Measurements from ENCODE around the gene RBKS. TPM values are rescaled to one million over a fixed set of nuclear protein-coding genes. Genes with fewer than 3 reads are reported as not detected.

Gene RBKS
- total and polyA plus RNA-seq, 2 of the 13 experiments (the other 11 are each of a cell fraction or from before 2014, with no cell fraction given): 7.7 to 8.3 TPM

DNA sequence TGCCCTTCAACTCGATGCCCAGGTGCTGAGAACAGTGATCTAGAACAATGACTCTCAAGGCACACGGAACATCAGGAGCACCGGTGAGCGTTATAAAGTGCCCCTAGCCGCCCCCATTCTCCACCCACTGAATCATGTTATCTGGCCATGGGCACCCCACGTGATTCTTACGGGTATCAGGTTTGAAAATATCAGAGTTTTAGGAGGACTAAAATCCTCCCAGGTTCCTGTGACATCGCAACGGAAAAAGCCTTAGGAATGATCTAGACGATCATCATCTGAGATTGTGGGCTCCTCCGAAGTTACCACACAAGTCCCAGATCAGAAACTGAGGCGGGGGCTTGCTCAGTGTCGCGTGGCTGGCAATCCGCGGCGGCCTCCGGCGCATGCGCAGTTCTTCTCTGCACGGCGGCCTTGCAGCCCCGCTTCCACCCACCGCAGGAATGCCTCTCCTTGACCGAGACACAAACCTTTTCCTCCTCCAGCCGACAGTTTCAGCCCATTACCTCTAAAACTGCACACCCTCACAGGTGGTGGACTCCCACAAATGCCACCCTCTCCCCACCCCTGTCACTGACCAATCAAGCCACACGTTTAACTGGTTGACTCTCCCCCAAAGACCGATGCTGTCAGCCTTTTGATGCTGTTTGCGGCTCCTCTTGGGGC lies 124.4 kb downstream of the RBKS start:
- CTCF ChIA-PET (ENCODE audit: low intra/inter-chr PET ratio, low total read pairs): no interaction called here
- POLR2A ChIA-PET: interaction anchor here (0.9 to 16.2 kb wide), 5 partner anchors 9 to 39 kb away, joined by 3 to 248 read pairs (median 7); no protein-coding TSS in a partner anchor
- Histone ChIP-seq H3K4me1 (ENCODE audit: insufficient read depth, low read length) (peaks cover 61% of the 10 kb centered on the region), H3K9me3 (ENCODE audit: low read length) (no peaks in the 10 kb centered on the region), H3K9ac (ENCODE audit: insufficient read depth, low read depth, low read length) (0 out of 2 replicates have a peak overlapping the region, but pooled peaks have one; percentile 16), H3K4me3 (replicated peaks in 1 of 3; ENCODE audit: insufficient read depth in 1 of 3, low read depth in 2 of 3, low read length in 3 of 3) (peak overlapping the region in 1 of 3 experiments; percentile 47; a peak in 2 of 6 replicates), H3K27ac (ENCODE audit: extremely low read length, insufficient read depth, low read length) (peak overlapping the region; percentile 8), H3K36me3 (replicated peaks in 1 of 2; ENCODE audit: control insufficient read depth in 1 of 2, insufficient read depth in 2 of 2, low read length in 2 of 2) (peaks cover 1 to 3% of the 10 kb centered on the region in 2 experiments; a peak in 3 of 5 replicates), H3K79me2 (ENCODE audit: insufficient read depth, low read length) (no peaks in the 10 kb centered on the region), H3K27me3 (ENCODE audit: control insufficient read depth in 1 of 2, insufficient read depth in 2 of 2, low read length in 2 of 2) (no peaks in the 10 kb centered on the region), H4K20me1 (ENCODE audit: insufficient read depth, low read length) (no peaks in the 10 kb centered on the region; the same call in 1 of the 2 replicates), H2AFZ (ENCODE audit: low read length) (no peak overlapping the region), H3K4me2 (ENCODE audit: low read depth, low read length) (peak overlapping the region; percentile 49)
- intact Hi-C loops (cut with micrococcal nuclease; ENCODE audit: unreplicated experiment) (no loop called here), in situ Hi-C loops (cut with HindIII; ENCODE audit: extremely low pct_ligation_motif_present, low pct_unique_long_range_greater_than_20kb) (no loop called here)
- BruUV-seq (replicated peaks): no TSS peak
- ATAC-seq (peak; percentile 10; the same call in 2 of the 3 replicates), DNase-seq (ENCODE audit: low spot score) (no peak), FAIRE-seq (no peak)
- WGBS (ENCODE audit: low lambda C conversion rate): 80% methylated on average over 28 of the region's 29 CpGs
- TF ChIP-seq ZKSCAN8 (CRISPR knock-in tag; IDR thresholded peaks at IDR 0.05; ENCODE audit: borderline replicate concordance) (no peak), RFXANK (CRISPR knock-in tag; IDR thresholded peaks at IDR 0.05) (no peak), ZNF616 (CRISPR knock-in tag; IDR thresholded peaks at IDR 0.05; ENCODE audit: low read depth) (no peak), KAT2B (IDR thresholded peaks at IDR 0.05; ENCODE audit: borderline replicate concordance, low read depth, low read length) (no peak), KDM6A (CRISPR knock-in tag; IDR thresholded peaks at IDR 0.05; ENCODE audit: low read depth) (no peak), ZNF564 (CRISPR knock-in tag; IDR thresholded peaks at IDR 0.05) (no peak), ZNF430 (CRISPR knock-in tag; IDR thresholded peaks at IDR 0.05) (no peak), AGO1 (IDR thresholded peaks at IDR 0.05; ENCODE audit: low read depth, low read length, poor library complexity, severe bottlenecking) (no peak), TAF1 (CRISPR knock-in tag; IDR thresholded peaks at IDR 0.05) (peak; percentile 16; the same call in 1 of the 2 replicates), KDM2A (CRISPR knock-in tag; IDR thresholded peaks at IDR 0.05; ENCODE audit: borderline replicate concordance, low read depth) (peak; percentile 51; the same call in 1 of the 2 replicates), PRDM4 (CRISPR knock-in tag; IDR thresholded peaks at IDR 0.05; ENCODE audit: borderline replicate concordance) (no peak)
- TF ChIP-seq, protein P1, sequence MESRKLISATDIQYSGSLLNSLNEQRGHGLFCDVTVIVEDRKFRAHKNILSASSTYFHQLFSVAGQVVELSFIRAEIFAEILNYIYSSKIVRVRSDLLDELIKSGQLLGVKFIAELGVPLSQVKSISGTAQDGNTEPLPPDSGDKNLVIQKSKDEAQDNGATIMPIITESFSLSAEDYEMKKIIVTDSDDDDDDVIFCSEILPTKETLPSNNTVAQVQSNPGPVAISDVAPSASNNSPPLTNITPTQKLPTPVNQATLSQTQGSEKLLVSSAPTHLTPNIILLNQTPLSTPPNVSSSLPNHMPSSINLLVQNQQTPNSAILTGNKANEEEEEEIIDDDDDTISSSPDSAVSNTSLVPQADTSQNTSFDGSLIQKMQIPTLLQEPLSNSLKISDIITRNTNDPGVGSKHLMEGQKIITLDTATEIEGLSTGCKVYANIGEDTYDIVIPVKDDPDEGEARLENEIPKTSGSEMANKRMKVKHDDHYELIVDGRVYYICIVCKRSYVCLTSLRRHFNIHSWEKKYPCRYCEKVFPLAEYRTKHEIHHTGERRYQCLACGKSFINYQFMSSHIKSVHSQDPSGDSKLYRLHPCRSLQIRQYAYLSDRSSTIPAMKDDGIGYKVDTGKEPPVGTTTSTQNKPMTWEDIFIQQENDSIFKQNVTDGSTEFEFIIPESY (CRISPR knock-in tag; IDR thresholded peaks at IDR 0.05): no peak
- TF ChIP-seq, protein P2, sequence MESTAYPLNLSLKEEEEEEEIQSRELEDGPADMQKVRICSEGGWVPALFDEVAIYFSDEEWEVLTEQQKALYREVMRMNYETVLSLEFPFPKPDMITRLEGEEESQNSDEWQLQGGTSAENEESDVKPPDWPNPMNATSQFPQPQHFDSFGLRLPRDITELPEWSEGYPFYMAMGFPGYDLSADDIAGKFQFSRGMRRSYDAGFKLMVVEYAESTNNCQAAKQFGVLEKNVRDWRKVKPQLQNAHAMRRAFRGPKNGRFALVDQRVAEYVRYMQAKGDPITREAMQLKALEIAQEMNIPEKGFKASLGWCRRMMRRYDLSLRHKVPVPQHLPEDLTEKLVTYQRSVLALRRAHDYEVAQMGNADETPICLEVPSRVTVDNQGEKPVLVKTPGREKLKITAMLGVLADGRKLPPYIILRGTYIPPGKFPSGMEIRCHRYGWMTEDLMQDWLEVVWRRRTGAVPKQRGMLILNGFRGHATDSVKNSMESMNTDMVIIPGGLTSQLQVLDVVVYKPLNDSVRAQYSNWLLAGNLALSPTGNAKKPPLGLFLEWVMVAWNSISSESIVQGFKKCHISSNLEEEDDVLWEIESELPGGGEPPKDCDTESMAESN (CRISPR knock-in tag; conservative IDR thresholded peaks at IDR 0.05): no peak
- TF ChIP-seq, protein P3, sequence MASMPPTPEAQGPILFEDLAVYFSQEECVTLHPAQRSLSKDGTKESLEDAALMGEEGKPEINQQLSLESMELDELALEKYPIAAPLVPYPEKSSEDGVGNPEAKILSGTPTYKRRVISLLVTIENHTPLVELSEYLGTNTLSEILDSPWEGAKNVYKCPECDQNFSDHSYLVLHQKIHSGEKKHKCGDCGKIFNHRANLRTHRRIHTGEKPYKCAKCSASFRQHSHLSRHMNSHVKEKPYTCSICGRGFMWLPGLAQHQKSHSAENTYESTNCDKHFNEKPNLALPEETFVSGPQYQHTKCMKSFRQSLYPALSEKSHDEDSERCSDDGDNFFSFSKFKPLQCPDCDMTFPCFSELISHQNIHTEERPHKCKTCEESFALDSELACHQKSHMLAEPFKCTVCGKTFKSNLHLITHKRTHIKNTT (CRISPR knock-in tag; IDR thresholded peaks at IDR 0.05): no peak
- TF ChIP-seq, protein P4, sequence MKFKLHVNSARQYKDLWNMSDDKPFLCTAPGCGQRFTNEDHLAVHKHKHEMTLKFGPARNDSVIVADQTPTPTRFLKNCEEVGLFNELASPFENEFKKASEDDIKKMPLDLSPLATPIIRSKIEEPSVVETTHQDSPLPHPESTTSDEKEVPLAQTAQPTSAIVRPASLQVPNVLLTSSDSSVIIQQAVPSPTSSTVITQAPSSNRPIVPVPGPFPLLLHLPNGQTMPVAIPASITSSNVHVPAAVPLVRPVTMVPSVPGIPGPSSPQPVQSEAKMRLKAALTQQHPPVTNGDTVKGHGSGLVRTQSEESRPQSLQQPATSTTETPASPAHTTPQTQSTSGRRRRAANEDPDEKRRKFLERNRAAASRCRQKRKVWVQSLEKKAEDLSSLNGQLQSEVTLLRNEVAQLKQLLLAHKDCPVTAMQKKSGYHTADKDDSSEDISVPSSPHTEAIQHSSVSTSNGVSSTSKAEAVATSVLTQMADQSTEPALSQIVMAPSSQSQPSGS (CRISPR knock-in tag; IDR thresholded peaks at IDR 0.05): no peak

All from HepG2 (cell line).